ENCODE data around the gene NME4.
"Not testable (repeated sequence)": the region's sequence is repeated elsewhere in the genome, so short reads cannot be mapped to it uniquely, and the experiment has no call there.

NME4 gene

GRCh38 chr16:397135-397661, at the start of gene NME4:
NME4 (plus strand) TSS chr16:397199; CDS start chr16:397223, 24 bp downstream.
- DNase-seq (ENCODE audit: low read depth) = no peak

GRCh38 chr16:347203-347602, 49.8 kb upstream of the NME4 start:
- DNase-seq (ENCODE audit: low read depth) = no peak

GRCh38 chr16:348495-348894, 48.5 kb upstream of the NME4 start:
- DNase-seq (ENCODE audit: low read depth) = not testable (repeated sequence)

GRCh38 chr16:349211-349610, 47.8 kb upstream of the NME4 start:
- DNase-seq (ENCODE audit: low read depth) = no peak

- DNase-seq (ENCODE audit: low read depth) = no peak
Measured at GRCh38 chr16:350203-350602, 46.8 kb upstream of the NME4 start.

GRCh38 chr16:351804-352520, 45.0 kb upstream of the NME4 start:
- DNase-seq (ENCODE audit: low read depth) = no peak

- DNase-seq (ENCODE audit: low read depth) = peak; percentile 100
Measured at GRCh38 chr16:352547-353403, 44.2 kb upstream of the NME4 start, which contains the start of gene AXIN1. AXIN1 (minus strand) TSS chr16:352723; CDS start chr16:347025, 5,698 bp downstream.

- no peak for DNase-seq (ENCODE audit: low read depth)
Measured at GRCh38 chr16:353404-354290, 43.4 kb upstream of the NME4 start.

- DNase-seq (ENCODE audit: low read depth) = no peak
Measured at GRCh38 chr16:354291-354881, 42.6 kb upstream of the NME4 start.

GRCh38 chr16:354971-355461, 42.0 kb upstream of the NME4 start:
- DNase-seq (ENCODE audit: low read depth) = no peak

GRCh38 chr16:356741-357140, 40.3 kb upstream of the NME4 start:
- no peak for DNase-seq (ENCODE audit: low read depth)

GRCh38 chr16:359067-359763, 37.8 kb upstream of the NME4 start:
- DNase-seq (ENCODE audit: low read depth) = no peak

GRCh38 chr16:359871-360697, 36.9 kb upstream of the NME4 start:
- DNase-seq (ENCODE audit: low read depth) = no peak

- no peak for DNase-seq (ENCODE audit: low read depth)
Measured at GRCh38 chr16:360698-361336, 36.2 kb upstream of the NME4 start.

- DNase-seq (ENCODE audit: low read depth) = no peak
Measured at GRCh38 chr16:361341-361871, 35.6 kb upstream of the NME4 start.

GRCh38 chr16:361872-362701, 34.9 kb upstream of the NME4 start:
- DNase-seq (ENCODE audit: low read depth) = no peak

GRCh38 chr16:362702-362999, 34.3 kb upstream of the NME4 start:
- DNase-seq (ENCODE audit: low read depth) = not testable (repeated sequence)

GRCh38 chr16:363110-363765, 33.8 kb upstream of the NME4 start:
- no peak for DNase-seq (ENCODE audit: low read depth)
